Epithelial cell of esophagus (primary cell): ENCODE data around the gene TMEM217.
A peak's percentile ranks its signal among the peaks of the same experiment; 100 is the strongest.

Experiments
- DNase-seq: peaks from one replicate; pipeline ENCODE4 v3.0.0; 2010; ENCODE audit warnings: low read depth
- H3K4me3 ChIP-seq: 2 replicates; pipeline ENCODE4 v1.5.1; 2011; ENCODE audit warnings: mild to moderate bottlenecking, low read length, control low read depth
- CTCF ChIP-seq: IDR thresholded peaks from 2 replicates; pipeline ENCODE4 v1.5.1; 2011; ENCODE audit warnings: low read depth, mild to moderate bottlenecking, low read length, control low read depth, inconsistent platforms; ENCODE audit not compliant: insufficient read depth; ENCODE audit errors: missing control alignments

Gene TMEM217

GRCh38 chr6:37251211-37251780 lies 6.6 kb downstream of the TMEM217 start:
- peak; percentile 48 for DNase-seq
- no peak overlapping the region for H3K4me3 ChIP-seq
- no peak for TF ChIP-seq CTCF

- peak; percentile 100 for DNase-seq
Measured at GRCh38 chr6:37244430-37245310, 13.3 kb downstream of the TMEM217 start.

GRCh38 chr6:37243816-37244370 lies 14.1 kb downstream of the TMEM217 start:
- H3K4me3 ChIP-seq: no peak overlapping the region
- no peak for TF ChIP-seq CTCF
- no peak for DNase-seq

More at GRCh38 chr6:37244430-37245310, 13.3 kb downstream of the TMEM217 start:
- no peak for TF ChIP-seq CTCF
- H3K4me3 ChIP-seq: no peak overlapping the region

GRCh38 chr6:37243131-37243815 lies 14.7 kb downstream of the TMEM217 start:
- no peak for DNase-seq
- H3K4me3 ChIP-seq: no peak overlapping the region
- no peak for TF ChIP-seq CTCF

- DNase-seq: peak; percentile 98
- no peak overlapping the region for H3K4me3 ChIP-seq
- no peak for TF ChIP-seq CTCF
Measured at GRCh38 chr6:37242429-37243052, 15.4 kb downstream of the TMEM217 start.

GRCh38 chr6:37241775-37242428 lies 16.0 kb downstream of the TMEM217 start:
- DNase-seq: no peak
- no peak for TF ChIP-seq CTCF
- H3K4me3 ChIP-seq: no peak overlapping the region
